ENCODE data around the gene FAM204A.

The FAM204A gene

GRCh38 chr10:118333871-118334270, 8.3 kb downstream of the FAM204A start:
- Histone ChIP-seq H3K79me2 (ENCODE audit: control insufficient read depth, low read length) (peaks cover 27% of the 10 kb centered on the region), H3K9me2 (replicated peaks; ENCODE audit: control insufficient read depth, low read length) (no peaks in the 10 kb centered on the region), H3K36me3 (ENCODE audit: control insufficient read depth, low read length) (peaks cover 88% of the 10 kb centered on the region), H3K27ac (ENCODE audit: low read depth, low read length) (no peak overlapping the region), H3K4me1 (ENCODE audit: control insufficient read depth, low read length) (peaks cover 28% of the 10 kb centered on the region), H3F3A (ENCODE audit: control insufficient read depth, insufficient read depth) (peaks cover 8% of the 10 kb centered on the region; the same call in 1 of the 2 replicates), H3K4me2 (ENCODE audit: low read length) (peak overlapping the region; percentile 35), H3K4me3 (ENCODE audit: low read length) (no peak overlapping the region), H3K9me3 (ENCODE audit: control insufficient read depth, insufficient read depth, low read length) (no peaks in the 10 kb centered on the region), H3K27me3 (ENCODE audit: control insufficient read depth, low read length) (no peaks in the 10 kb centered on the region), H4K20me1 (ENCODE audit: control insufficient read depth, insufficient read depth, low read depth, low read length) (no peaks in the 10 kb centered on the region)
- TF ChIP-seq EZH2phosphoT487 (IDR thresholded peaks at IDR 0.05; ENCODE audit: borderline replicate concordance, low read length) (no peak), CTCF (IDR thresholded peaks at IDR 0.05; ENCODE audit: low read depth, low read length, poor library complexity, severe bottlenecking) (no peak)

GRCh38 chr10:118332948-118333710, 9.0 kb downstream of the FAM204A start:
- H3K27me3 ChIP-seq (ENCODE audit: control insufficient read depth, low read length): no peaks in the 10 kb centered on the region
- peaks cover 25% of the 10 kb centered on the region for H3K4me1 ChIP-seq (ENCODE audit: control insufficient read depth, low read length)
- H3K9me3 ChIP-seq (ENCODE audit: control insufficient read depth, insufficient read depth, low read length): no peaks in the 10 kb centered on the region
- H3K4me3 ChIP-seq (ENCODE audit: low read length): peak overlapping the region; percentile 24; the same call in 1 of the 2 replicates
- peaks cover 8% of the 10 kb centered on the region; the same call in 1 of the 2 replicates for H3F3A ChIP-seq (ENCODE audit: control insufficient read depth, insufficient read depth)
- peak overlapping the region; percentile 38 for H3K27ac ChIP-seq (ENCODE audit: low read depth, low read length)
- peak overlapping the region; percentile 35 for H3K4me2 ChIP-seq (ENCODE audit: low read length)
- H3K79me2 ChIP-seq (ENCODE audit: control insufficient read depth, low read length): peaks cover 19% of the 10 kb centered on the region
- no peaks in the 10 kb centered on the region for H4K20me1 ChIP-seq (ENCODE audit: control insufficient read depth, insufficient read depth, low read depth, low read length)
- no peaks in the 10 kb centered on the region for H3K9me2 ChIP-seq (replicated peaks; ENCODE audit: control insufficient read depth, low read length)
- peaks cover 85% of the 10 kb centered on the region for H3K36me3 ChIP-seq (ENCODE audit: control insufficient read depth, low read length)
- TF ChIP-seq CTCF (IDR thresholded peaks at IDR 0.05; ENCODE audit: low read depth, low read length, poor library complexity, severe bottlenecking) (no peak), EZH2phosphoT487 (IDR thresholded peaks at IDR 0.05; ENCODE audit: borderline replicate concordance, low read length) (no peak)

- H3K4me2 ChIP-seq (ENCODE audit: low read length): peak overlapping the region; percentile 35; the same call in 1 of the 2 replicates
- peaks cover 8% of the 10 kb centered on the region; the same call in 1 of the 2 replicates for H3F3A ChIP-seq (ENCODE audit: control insufficient read depth, insufficient read depth)
- no peak overlapping the region for H3K27ac ChIP-seq (ENCODE audit: low read depth, low read length)
- TF ChIP-seq CTCF (IDR thresholded peaks at IDR 0.05; ENCODE audit: low read depth, low read length, poor library complexity, severe bottlenecking) (no peak), EZH2phosphoT487 (IDR thresholded peaks at IDR 0.05; ENCODE audit: borderline replicate concordance, low read length) (no peak)
- no peak overlapping the region for H3K4me3 ChIP-seq (ENCODE audit: low read length)
- H3K9me2 ChIP-seq (replicated peaks; ENCODE audit: control insufficient read depth, low read length): no peaks in the 10 kb centered on the region
- H3K27me3 ChIP-seq (ENCODE audit: control insufficient read depth, low read length): no peaks in the 10 kb centered on the region
- peaks cover 10% of the 10 kb centered on the region for H3K79me2 ChIP-seq (ENCODE audit: control insufficient read depth, low read length)
- H3K36me3 ChIP-seq (ENCODE audit: control insufficient read depth, low read length): peaks cover 85% of the 10 kb centered on the region
- no peaks in the 10 kb centered on the region for H3K9me3 ChIP-seq (ENCODE audit: control insufficient read depth, insufficient read depth, low read length)
- no peaks in the 10 kb centered on the region for H4K20me1 ChIP-seq (ENCODE audit: control insufficient read depth, insufficient read depth, low read depth, low read length)
- peaks cover 25% of the 10 kb centered on the region for H3K4me1 ChIP-seq (ENCODE audit: control insufficient read depth, low read length)
Observed at GRCh38 chr10:118332236-118332635, 9.9 kb downstream of the FAM204A start.
